ENCODE results near the gene PDE7B.

DNA sequence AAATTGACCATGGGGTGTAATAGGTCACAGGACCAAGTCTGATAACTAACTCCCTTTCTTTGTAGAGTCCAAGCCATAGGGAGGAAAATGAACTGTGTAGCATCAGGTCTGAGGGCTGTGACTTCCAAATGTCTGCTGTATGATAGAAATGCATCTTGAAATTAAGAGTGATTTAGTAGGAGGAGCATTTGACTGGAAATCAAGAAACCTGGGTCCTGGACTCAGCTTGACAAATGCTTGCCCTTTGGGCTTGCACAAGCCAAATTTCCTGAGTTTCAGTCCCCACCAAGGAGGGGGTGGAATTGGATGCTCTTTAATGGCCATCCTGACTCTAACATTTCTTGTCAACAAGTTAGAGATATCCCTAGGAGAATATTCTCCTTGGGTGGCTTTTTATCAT lies 187.0 kb downstream of the PDE7B start:
- TF ChIP-seq CTCF (conservative IDR thresholded peaks at IDR 0.05 in 1 of 2, IDR thresholded peaks at IDR 0.05 in 1 of 2; ENCODE audit: low read depth in 1 of 2, low read length in 2 of 2) (no peak), EZH2 (IDR thresholded peaks at IDR 0.05; ENCODE audit: low read length, missing control alignments) (no peak)

All from fibroblast of lung (primary cell).